ENCODE results near the gene CAMKK1. TPM values are rescaled to one million over a fixed set of nuclear protein-coding genes. Genes with fewer than 3 reads are reported as not detected.
"Not testable (repeated sequence)": the region's sequence is repeated elsewhere in the genome, so short reads cannot be mapped to it uniquely, and the experiment has no call there.

CAMKK1 gene
- total RNA-seq, 4 donors from 2014 or later: 2.9 to 8.8 (median 4.4) TPM

GRCh38 chr17:3859940-3860339 is 32.9 kb downstream of the CAMKK1 start:
- no peak for DNase-seq (ENCODE audit: extremely low spot score)
- intact Hi-C loops (cut with DNase I): loop anchor here (5.0 kb wide), 2 partner anchors 47 to 142 kb away; no protein-coding TSS in a partner anchor

GRCh38 chr17:3857261-3858105 is 35.4 kb downstream of the CAMKK1 start:
- H3K9me3 ChIP-seq: no peaks in the 10 kb centered on the region
- H3K4me3 ChIP-seq: no peak overlapping the region
- no peak for TF ChIP-seq CTCF (IDR thresholded peaks at IDR 0.05)
- no peak for TF ChIP-seq POLR2A (IDR thresholded peaks at IDR 0.05; ENCODE audit: low read depth)
- no peak for TF ChIP-seq POLR2AphosphoS5 (IDR thresholded peaks at IDR 0.05)
- TF ChIP-seq EP300 (IDR thresholded peaks at IDR 0.05): no peak
- no peaks in the 10 kb centered on the region for H3K27me3 ChIP-seq
- H3K36me3 ChIP-seq: peaks cover 8 to 28% (median 18%) of the 10 kb centered on the region in 4 donors
- H3K27ac ChIP-seq (replicated peaks in 1 of 4): no peak overlapping the region
- WGBS: 87% methylated on average over 11 of the region's 16 CpGs
- H3K4me1 ChIP-seq: no peaks in the 10 kb centered on the region
- intact Hi-C loops (cut with DNase I): no loop called here
- DNase-seq (ENCODE audit: extremely low spot score): no peak

More at GRCh38 chr17:3859940-3860339, 32.9 kb downstream of the CAMKK1 start:
- Histone ChIP-seq H3K36me3 (peaks cover 8 to 31% (median 20%) of the 10 kb centered on the region in 4 donors), H3K27ac (replicated peaks in 1 of 4) (no peak overlapping the region), H3K4me3 (no peak overlapping the region), H3K4me1 (peaks cover 0 to under 1% (median under 1%) of the 10 kb centered on the region in 4 donors), H3K27me3 (no peaks in the 10 kb centered on the region), H3K9me3 (no peaks in the 10 kb centered on the region)
- no peak for TF ChIP-seq POLR2A (IDR thresholded peaks at IDR 0.05; ENCODE audit: low read depth)
- TF ChIP-seq POLR2AphosphoS5 (IDR thresholded peaks at IDR 0.05): no peak
- TF ChIP-seq EP300 (IDR thresholded peaks at IDR 0.05): no peak
- no peak for TF ChIP-seq CTCF (IDR thresholded peaks at IDR 0.05)
- 76% methylated on average over 9 of the region's 9 CpGs for WGBS

- DNase-seq (ENCODE audit: extremely low spot score); H3K27me3 ChIP-seq; H3K9me3 ChIP-seq; H3K27ac ChIP-seq (replicated peaks in 1 of 4); H3K36me3 ChIP-seq; H3K4me1 ChIP-seq; H3K4me3 ChIP-seq; intact Hi-C loops (cut with DNase I): not testable (repeated sequence)
- 100% methylated on average over 2 of the region's 36 CpGs for WGBS
Measured at GRCh38 chr17:3854204-3854603, 38.6 kb downstream of the CAMKK1 start.

GRCh38 chr17:3852561-3852960 is 40.3 kb downstream of the CAMKK1 start:
- 75% methylated on average over 10 of the region's 10 CpGs for WGBS
- TF ChIP-seq POLR2A (IDR thresholded peaks at IDR 0.05; ENCODE audit: low read depth) (no peak), POLR2AphosphoS5 (IDR thresholded peaks at IDR 0.05) (no peak), EP300 (IDR thresholded peaks at IDR 0.05) (no peak), CTCF (IDR thresholded peaks at IDR 0.05) (no peak)
- Histone ChIP-seq H3K36me3 (no peaks in the 10 kb centered on the region), H3K27me3 (no peaks in the 10 kb centered on the region), H3K4me3 (no peak overlapping the region), H3K27ac (replicated peaks in 1 of 4) (no peak overlapping the region), H3K4me1 (no peaks in the 10 kb centered on the region), H3K9me3 (no peaks in the 10 kb centered on the region)
- intact Hi-C loops (cut with DNase I): no loop called here
- DNase-seq (ENCODE audit: extremely low spot score): no peak

- no peak for DNase-seq (ENCODE audit: extremely low spot score)
- H3K27me3 ChIP-seq: no peaks in the 10 kb centered on the region
- peaks cover 0 to under 1% (median under 1%) of the 10 kb centered on the region in 4 donors for H3K4me1 ChIP-seq
- H3K27ac ChIP-seq (replicated peaks in 1 of 4): no peak overlapping the region
- no peaks in the 10 kb centered on the region for H3K36me3 ChIP-seq
- TF ChIP-seq POLR2AphosphoS5 (IDR thresholded peaks at IDR 0.05) (no peak), POLR2A (IDR thresholded peaks at IDR 0.05; ENCODE audit: low read depth) (no peak), CTCF (IDR thresholded peaks at IDR 0.05) (no peak), EP300 (IDR thresholded peaks at IDR 0.05) (no peak)
- 82% methylated on average over 24 of the region's 24 CpGs for WGBS
- H3K9me3 ChIP-seq: no peaks in the 10 kb centered on the region
- no peak overlapping the region for H3K4me3 ChIP-seq
- intact Hi-C loops (cut with DNase I): no loop called here
Measured at GRCh38 chr17:3851461-3852100, 41.3 kb downstream of the CAMKK1 start.
